Uterus (tissue), 4 donors: ENCODE data around the gene JAG1. TPM values are rescaled to one million over a fixed set of nuclear protein-coding genes. Genes with fewer than 3 reads are reported as not detected.

ENCODE experiments used
- DNase-seq, 2 donors: peaks; one replicate each; pipeline ENCODE4 v3.0.0-alpha.2; 2019 to 2020
- H3K27ac ChIP-seq, 2 donors: fragments of 200-600 bp; sonication (generic); 1 replicate in 1 of 2; 2 replicates in 1 of 2; pipeline ENCODE4 v1.5.1; 2016 to 2018
- H3K27me3 ChIP-seq, 2 donors: fragments of 200-600 bp; sonication (generic); one replicate each; pipeline ENCODE4 v1.5.1; 2018 to 2019; ENCODE audit warnings: control low read depth in 1 of 2
- H3K36me3 ChIP-seq, 2 donors: fragments of 200-600 bp; sonication (generic); one replicate each; pipeline ENCODE4 v1.5.1; 2019; ENCODE audit warnings: control low read depth in 1 of 2
- H3K4me1 ChIP-seq, 2 donors: fragments of 200-600 bp; sonication (generic); one replicate each; pipeline ENCODE4 v1.5.1; 2018 to 2019; ENCODE audit warnings: control low read depth in 1 of 2
- H3K4me3 ChIP-seq, 2 donors: fragments of 200-600 bp; sonication (generic); 1 replicate in 1 of 2; 2 replicates in 1 of 2; pipeline ENCODE4 v1.5.1; 2018 to 2019; ENCODE audit warnings: mild to moderate bottlenecking in 1 of 2
- H3K9me3 ChIP-seq, 2 donors: fragments of 200-600 bp; sonication (generic); one replicate each; pipeline ENCODE4 v1.5.1; 2019; ENCODE audit warnings: control low read depth in 1 of 2
- POLR2A ChIP-seq, 2 donors: fragments of 450-650 bp; IDR thresholded peaks; one replicate each; pipeline ENCODE4 v1.6.1; 2016; ENCODE audit warnings: antibody characterized with exemption in 2 of 2, mild to moderate bottlenecking in 1 of 2, moderate library complexity in 1 of 2
- intact Hi-C: fragments of 100-400 bp; cut with DNase I; formaldehyde crosslinking; loops from one replicate; pipeline ENCODE4 v1.15.1; 2023; ENCODE audit warnings: low total_unique reads
- total RNA-seq, 4 donors: library from RNA; depleted of rRNA in 3 of 4; stranded (reverse); fragments of >200 nt in 3 of 4; gene quantifications; one replicate each; pipeline versions ENCODE4 v1.1.0 to v1.2.4, GENCODE V29; 2014 to 2023
- TF ChIP-seq, protein P1 (sequence below), 4 experiments: fragments of 200-600 bp in 2 of 4; fragments of 450-650 bp in 2 of 4; sonication (generic) in 2 of 4; IDR thresholded peaks; one replicate each; pipeline ENCODE4 v1.5.1; 2016 to 2019; ENCODE audit warnings: antibody characterized with exemption in 4 of 4, mild to moderate bottlenecking in 2 of 4, moderate library complexity in 1 of 4
- donor health status: DM: yes; HTN: yes; CAD: no.

JAG1 gene
- total RNA-seq, 4 donors from 2014 or later, result 53.8 to 154 (median 111) TPM

DNA sequence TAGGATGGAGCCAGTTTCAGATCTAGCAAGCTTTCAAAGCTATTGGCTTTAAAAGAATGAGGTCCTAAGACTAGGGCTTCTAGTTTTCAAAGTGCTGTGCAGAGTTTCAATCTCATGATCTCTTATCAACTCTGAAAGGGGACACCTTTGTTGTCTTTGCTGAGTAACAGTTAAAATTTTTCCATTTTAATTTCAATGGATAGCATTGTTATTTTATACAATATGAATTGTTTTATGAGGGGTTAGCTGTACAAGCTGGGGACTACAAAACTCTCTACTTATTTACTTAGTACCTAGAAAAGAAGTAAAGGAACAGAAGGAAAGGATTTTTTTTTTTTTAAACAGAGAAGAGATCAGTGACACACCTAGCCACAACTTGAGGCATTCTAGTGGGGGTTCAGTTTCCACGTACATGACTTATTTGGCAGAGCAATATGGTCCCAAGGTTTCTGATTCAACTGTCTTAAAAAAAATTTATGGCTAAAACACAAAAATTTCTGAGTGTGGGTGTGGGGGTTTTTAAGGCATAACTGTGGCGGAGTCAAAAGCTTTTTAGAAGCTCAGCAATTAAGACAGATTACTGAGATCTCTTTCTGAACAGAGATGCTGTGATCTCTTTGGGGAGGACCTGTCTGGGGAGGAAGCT lies 46.1 kb upstream of the JAG1 start:
- H3K9me3 ChIP-seq, result no peaks in the 10 kb centered on the region
- H3K27me3 ChIP-seq, result no peaks in the 10 kb centered on the region
- DNase-seq, result no peak
- no peak overlapping the region for H3K4me3 ChIP-seq
- H3K36me3 ChIP-seq, result no peaks in the 10 kb centered on the region
- H3K4me1 ChIP-seq, result no peaks in the 10 kb centered on the region
- H3K27ac ChIP-seq, result peak overlapping the region in 1 of 2 donors; percentile 49
- TF ChIP-seq, protein P1, sequence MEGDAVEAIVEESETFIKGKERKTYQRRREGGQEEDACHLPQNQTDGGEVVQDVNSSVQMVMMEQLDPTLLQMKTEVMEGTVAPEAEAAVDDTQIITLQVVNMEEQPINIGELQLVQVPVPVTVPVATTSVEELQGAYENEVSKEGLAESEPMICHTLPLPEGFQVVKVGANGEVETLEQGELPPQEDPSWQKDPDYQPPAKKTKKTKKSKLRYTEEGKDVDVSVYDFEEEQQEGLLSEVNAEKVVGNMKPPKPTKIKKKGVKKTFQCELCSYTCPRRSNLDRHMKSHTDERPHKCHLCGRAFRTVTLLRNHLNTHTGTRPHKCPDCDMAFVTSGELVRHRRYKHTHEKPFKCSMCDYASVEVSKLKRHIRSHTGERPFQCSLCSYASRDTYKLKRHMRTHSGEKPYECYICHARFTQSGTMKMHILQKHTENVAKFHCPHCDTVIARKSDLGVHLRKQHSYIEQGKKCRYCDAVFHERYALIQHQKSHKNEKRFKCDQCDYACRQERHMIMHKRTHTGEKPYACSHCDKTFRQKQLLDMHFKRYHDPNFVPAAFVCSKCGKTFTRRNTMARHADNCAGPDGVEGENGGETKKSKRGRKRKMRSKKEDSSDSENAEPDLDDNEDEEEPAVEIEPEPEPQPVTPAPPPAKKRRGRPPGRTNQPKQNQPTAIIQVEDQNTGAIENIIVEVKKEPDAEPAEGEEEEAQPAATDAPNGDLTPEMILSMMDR (IDR thresholded peaks at IDR 0.05), result no peak
- no peak for TF ChIP-seq POLR2A (IDR thresholded peaks at IDR 0.05)
- intact Hi-C loops, result no loop called here

DNA sequence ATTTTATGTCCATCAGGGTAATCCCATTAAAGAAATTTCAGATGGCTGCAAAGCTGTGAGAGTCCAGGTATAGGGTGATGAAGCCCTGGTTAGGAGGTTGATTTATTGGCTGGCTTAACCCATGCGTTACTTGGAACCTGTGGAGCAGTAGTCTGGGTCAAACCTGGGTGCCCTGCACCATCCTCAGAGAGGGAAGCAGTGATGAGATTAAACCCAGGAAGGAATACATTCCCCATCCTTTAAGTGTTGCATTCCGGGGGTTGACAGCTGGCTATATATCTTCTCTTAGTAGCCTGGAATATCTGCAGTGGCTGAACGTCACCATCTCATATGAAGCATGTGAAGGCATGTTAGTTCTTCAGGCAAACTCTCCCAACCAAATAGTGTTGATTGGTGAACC lies 44.9 kb upstream of the JAG1 start:
- Histone ChIP-seq H3K27ac (no peak overlapping the region), H3K36me3 (no peaks in the 10 kb centered on the region), H3K9me3 (no peaks in the 10 kb centered on the region), H3K27me3 (no peaks in the 10 kb centered on the region), H3K4me3 (no peak overlapping the region), H3K4me1 (no peaks in the 10 kb centered on the region)
- TF ChIP-seq, protein P1 (IDR thresholded peaks at IDR 0.05), result no peak
- TF ChIP-seq POLR2A (IDR thresholded peaks at IDR 0.05), result no peak
- intact Hi-C loops, result no loop called here
- no peak for DNase-seq

DNA sequence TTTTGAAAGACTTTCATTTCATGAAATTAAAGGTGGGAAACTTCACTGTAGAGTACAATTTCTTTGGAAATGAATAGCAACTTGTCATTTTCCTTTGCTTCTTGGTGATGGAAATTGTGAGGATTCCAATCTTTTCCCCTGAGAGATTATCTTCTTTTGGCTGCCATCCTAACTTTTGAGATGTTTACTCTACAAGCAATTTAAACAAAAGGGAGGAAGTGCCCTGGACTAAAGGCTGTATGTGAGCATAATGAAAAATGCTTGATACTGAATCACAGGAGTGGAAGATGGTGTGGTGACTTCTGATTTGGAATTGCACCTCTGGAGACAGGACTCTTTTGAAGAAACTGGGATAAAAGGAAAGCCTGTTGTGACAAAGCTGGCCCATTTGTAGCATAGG lies 43.1 kb upstream of the JAG1 start:
- Histone ChIP-seq H3K9me3 (no peaks in the 10 kb centered on the region), H3K4me3 (no peak overlapping the region), H3K36me3 (no peaks in the 10 kb centered on the region), H3K27ac (no peak overlapping the region), H3K27me3 (no peaks in the 10 kb centered on the region), H3K4me1 (no peaks in the 10 kb centered on the region)
- intact Hi-C loops, result no loop called here
- TF ChIP-seq POLR2A (IDR thresholded peaks at IDR 0.05), result no peak
- TF ChIP-seq, protein P1 (IDR thresholded peaks at IDR 0.05), result no peak
- no peak for DNase-seq

DNA sequence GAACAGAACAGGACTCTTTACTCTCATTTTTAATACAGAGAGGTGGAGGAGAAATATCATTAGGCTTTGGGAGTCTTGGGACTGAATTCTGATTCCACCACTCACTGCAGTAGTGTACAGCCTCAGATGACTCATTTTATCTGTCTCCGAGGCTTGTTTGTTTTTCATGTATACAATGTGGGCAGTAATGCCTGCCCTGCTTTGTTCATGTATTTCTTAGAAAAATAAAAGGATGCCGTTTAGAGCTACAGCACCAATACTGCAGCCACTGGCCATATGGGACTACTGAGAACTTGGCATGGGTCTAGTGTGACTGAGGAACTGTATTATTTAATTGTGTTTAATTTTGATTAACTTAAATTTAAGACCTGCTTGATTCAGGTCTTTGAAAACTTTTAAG lies 41.2 kb upstream of the JAG1 start:
- no peak for DNase-seq
- no peak overlapping the region for H3K4me3 ChIP-seq
- intact Hi-C loops, result no loop called here

DNA sequence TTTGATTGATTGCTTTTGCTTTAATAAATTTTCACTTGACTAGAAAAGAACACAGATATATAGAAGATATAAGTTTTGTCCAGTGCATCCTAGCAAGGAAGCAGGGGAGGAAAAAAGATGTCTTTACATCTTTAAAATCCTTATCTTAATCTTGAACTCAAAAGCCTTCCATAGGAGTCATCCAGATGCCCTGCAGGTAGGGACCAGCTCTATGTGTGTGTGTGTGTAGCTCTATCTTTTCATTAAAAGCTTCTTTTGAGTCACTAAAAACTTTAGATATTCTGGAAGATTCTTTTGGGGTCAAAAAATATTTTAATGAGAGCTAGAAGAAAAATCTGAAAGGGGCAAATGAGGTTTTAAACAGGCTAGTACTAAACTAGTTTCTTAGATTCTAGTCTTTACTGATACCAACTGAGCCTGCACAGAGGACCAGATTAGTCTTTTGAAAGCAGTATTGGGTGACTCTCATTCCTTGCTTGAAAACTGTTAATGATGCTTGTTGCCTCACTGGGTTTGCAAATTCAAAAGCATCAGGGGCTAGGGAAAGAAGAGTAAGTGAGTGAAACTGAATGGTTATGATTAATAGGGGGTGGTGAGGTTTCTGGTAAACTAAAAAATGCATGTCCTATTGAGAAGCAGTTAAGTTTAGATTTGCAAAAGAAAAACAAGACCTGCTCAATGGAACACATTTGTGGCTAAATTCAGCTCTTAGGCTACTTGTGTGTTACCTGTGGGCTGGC lies 40.6 kb upstream of the JAG1 start:
- H3K27me3 ChIP-seq, result no peaks in the 10 kb centered on the region
- intact Hi-C loops, result no loop called here
- H3K36me3 ChIP-seq, result no peaks in the 10 kb centered on the region
- no peaks in the 10 kb centered on the region for H3K9me3 ChIP-seq
- DNase-seq, result no peak
- no peak overlapping the region for H3K27ac ChIP-seq
- no peak overlapping the region for H3K4me3 ChIP-seq
- TF ChIP-seq, protein P1 (IDR thresholded peaks at IDR 0.05), result no peak
- no peak for TF ChIP-seq POLR2A (IDR thresholded peaks at IDR 0.05)
- no peaks in the 10 kb centered on the region for H3K4me1 ChIP-seq

More for the DNA sequence above, 41.2 kb upstream of the JAG1 start:
- TF ChIP-seq POLR2A (IDR thresholded peaks at IDR 0.05), result no peak
- TF ChIP-seq, protein P1 (IDR thresholded peaks at IDR 0.05), result no peak
- no peaks in the 10 kb centered on the region for H3K27me3 ChIP-seq
- no peak overlapping the region for H3K27ac ChIP-seq
- H3K36me3 ChIP-seq, result no peaks in the 10 kb centered on the region
- H3K4me1 ChIP-seq, result no peaks in the 10 kb centered on the region
- no peaks in the 10 kb centered on the region for H3K9me3 ChIP-seq
